COLO829 (cell line): Measurements from ENCODE around the gene METTL26.
A peak's percentile ranks its signal among the peaks of the same experiment; 100 is the strongest.

ENCODE experiments used
- DNase-seq: peaks from one replicate; pipeline ENCODE4 v3.0.0; 2012; ENCODE audit warnings: low spot score

The METTL26 gene

GRCh38 chr16:637081-638018 is 1.2 kb upstream of the METTL26 start:
- peak; percentile 99 for DNase-seq

DNA sequence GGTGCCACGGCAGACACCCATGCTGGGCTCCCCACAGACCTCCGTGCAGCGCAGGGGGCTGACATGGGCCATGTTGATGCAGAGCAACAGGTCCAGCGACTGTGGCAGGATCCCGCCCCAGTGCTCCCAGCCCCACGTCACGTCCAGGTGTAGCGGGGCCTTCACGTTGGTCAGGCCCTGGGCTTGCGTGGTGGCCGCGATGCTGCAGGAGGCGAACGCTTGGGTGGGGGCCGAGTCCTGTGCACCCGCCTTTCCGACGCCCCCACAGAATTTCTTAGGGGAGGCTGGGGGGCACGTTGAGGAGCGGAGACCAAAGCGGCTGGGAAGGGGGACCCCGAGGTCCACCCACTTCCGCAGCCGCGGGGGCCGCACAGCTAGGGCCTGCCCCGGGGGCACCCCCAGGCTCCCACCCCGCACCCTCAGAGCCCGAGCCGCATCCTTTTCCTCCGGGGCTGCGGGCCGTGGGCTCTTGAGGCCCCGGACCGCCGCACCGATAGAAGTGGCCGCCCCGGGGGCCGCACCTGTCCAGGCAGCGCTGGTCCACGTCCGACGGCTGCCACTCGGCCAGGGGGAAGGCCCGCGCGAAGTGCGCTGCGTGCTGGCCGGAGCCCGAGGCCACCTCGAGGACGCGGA is 416 bp downstream of the METTL26 start:
- DNase-seq: no peak

GRCh38 chr16:634996-635395 is 1.1 kb downstream of the METTL26 start:
- DNase-seq: no peak

DNA sequence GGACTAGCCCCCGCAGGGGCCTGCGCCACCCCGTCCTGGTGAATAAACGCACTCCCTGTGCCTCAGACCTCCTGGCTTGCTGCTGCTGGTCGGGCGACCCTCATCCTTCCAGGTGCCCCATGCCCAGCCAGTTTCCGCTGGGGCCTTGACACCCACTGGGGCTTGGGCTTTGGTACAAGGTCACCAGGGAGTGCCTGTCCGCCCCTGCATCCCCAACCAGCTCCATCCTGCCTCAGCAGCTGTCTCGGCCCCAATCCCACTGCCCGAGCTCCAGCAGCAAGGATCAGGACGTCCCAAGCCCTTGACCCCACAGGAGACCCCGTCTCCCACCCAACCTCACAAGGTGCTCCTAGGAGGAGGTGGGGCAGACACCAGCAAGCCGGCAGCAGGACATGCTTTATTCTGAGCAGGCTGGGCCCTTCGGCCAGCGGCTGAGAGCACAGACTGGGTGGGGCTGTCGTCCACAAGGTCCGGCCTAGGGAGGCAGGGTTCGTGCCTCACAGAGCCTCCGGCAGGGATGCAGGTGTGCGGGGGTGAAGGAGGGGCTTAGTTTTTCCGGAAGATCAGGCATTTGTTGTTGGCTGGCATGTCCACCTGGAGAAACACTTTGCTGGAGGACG is 1.9 kb downstream of the METTL26 start:
- DNase-seq: no peak

- no peak for DNase-seq
Measured at GRCh38 chr16:633336-634050, 2.6 kb downstream of the METTL26 start.

GRCh38 chr16:632486-633335 is 3.4 kb downstream of the METTL26 start:
- no peak for DNase-seq

DNA sequence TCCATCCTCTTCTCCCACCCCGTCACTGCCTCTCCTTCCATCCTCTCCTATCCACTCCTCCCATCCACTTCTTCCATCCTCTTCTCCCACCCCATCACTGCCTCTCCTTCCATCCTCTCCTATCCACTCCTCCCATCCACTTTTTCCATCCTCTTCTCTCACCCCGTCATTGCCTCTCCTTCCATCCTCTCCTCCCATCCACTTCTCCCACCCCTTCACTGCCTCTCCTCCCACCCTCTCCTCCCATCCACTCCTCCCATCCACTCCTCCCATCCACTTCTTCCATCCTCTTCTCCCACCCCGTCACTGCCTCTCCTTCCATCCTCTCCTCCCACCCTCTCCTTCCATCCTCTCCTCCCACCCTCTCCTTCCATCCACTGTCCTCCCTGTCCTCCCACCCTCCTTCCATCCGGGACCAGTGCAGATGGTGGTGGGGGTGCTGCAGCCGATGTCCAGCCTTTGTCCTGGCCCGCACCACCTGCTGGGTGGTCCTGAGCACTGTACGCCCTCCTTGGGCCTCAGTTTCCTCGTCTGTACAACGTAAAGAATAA is 4.2 kb downstream of the METTL26 start:
- DNase-seq: no peak

- DNase-seq: no peak
Measured at GRCh38 chr16:630815-631405, 5.2 kb downstream of the METTL26 start, which contains the start of gene WFIKKN1. Gene WFIKKN1 (plus strand): TSS chr16:630985. CDS start chr16:631254, 269 bp downstream.

GRCh38 chr16:630249-630814 is 5.8 kb downstream of the METTL26 start:
- DNase-seq: no peak

- DNase-seq: no peak
Measured at GRCh38 chr16:629833-630248, 6.3 kb downstream of the METTL26 start.

GRCh38 chr16:629185-629832 is 6.8 kb downstream of the METTL26 start:
- DNase-seq: no peak

GRCh38 chr16:628321-629061 is 7.6 kb downstream of the METTL26 start:
- no peak for DNase-seq

GRCh38 chr16:627454-628239 is 8.5 kb downstream of the METTL26 start:
- no peak for DNase-seq

DNA sequence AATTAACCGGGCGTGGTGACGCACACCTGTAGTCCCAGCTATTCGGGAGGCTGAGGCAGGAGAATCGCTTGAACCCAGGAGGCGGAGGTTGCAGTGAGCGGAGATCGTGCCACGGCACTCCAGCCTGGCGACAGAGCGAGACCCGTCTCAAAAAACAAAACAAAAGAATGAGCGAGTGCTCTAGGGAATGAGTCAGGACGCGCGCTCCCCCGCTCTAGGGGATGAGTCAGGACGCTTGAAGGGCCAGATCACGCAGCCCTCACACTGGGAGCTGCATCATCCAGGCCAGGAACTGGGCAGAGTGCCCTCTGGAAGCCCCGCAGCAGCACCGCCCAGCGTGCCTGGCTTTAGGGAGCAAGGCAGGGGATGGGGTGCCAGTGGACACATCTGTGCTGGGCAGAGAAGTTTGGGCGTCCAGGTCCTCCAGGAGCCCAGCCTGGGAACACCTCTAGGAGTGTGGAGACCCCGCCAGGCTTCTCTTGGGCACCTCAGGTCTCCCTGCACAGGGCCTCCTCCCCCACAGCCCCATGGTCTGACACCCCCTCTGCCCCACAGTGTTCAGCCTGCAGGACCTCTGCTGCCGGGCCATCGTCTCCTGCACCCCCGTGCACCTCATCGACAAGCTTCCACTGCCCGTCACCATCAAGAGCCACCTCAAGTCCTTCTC is 9.2 kb downstream of the METTL26 start:
- DNase-seq: peak; percentile 63

DNA sequence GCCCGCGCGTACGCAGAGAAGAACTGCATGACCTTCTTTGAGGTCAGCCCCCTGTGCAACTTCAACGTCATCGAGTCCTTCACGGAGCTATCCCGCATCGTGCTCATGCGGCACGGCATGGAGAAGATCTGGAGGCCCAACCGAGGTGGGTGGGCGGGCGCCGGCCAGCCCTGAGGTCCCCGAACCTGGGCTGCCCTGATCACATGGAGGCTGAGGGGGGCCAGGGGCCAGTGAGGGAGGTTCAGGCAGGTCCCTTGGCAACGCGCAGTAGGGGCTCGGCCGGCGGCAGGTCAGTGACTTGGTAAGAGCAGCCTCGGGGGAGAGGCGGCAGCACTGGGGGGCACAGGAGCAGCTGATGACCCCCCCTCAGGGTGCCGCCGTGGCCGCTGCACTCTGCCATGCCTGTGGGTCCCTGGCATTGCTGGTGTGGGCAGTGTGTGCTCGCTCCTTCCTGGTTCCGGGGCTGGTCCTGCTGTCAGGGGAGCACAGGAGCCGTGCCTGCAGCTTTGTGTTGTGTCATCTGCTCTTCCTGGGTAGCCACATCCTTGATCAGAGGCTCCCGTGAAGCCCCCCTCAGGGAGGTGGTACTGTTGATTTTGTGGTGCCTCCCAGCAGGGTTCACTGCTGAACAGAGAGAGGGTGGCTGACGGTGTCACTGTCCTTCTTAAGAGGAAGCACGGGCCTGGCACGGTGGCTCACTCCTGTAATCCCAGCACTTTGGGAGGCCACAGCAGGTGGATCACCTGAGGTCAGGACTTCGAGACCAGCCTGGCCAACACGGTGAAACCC is 9.9 kb downstream of the METTL26 start:
- no peak for DNase-seq

DNA sequence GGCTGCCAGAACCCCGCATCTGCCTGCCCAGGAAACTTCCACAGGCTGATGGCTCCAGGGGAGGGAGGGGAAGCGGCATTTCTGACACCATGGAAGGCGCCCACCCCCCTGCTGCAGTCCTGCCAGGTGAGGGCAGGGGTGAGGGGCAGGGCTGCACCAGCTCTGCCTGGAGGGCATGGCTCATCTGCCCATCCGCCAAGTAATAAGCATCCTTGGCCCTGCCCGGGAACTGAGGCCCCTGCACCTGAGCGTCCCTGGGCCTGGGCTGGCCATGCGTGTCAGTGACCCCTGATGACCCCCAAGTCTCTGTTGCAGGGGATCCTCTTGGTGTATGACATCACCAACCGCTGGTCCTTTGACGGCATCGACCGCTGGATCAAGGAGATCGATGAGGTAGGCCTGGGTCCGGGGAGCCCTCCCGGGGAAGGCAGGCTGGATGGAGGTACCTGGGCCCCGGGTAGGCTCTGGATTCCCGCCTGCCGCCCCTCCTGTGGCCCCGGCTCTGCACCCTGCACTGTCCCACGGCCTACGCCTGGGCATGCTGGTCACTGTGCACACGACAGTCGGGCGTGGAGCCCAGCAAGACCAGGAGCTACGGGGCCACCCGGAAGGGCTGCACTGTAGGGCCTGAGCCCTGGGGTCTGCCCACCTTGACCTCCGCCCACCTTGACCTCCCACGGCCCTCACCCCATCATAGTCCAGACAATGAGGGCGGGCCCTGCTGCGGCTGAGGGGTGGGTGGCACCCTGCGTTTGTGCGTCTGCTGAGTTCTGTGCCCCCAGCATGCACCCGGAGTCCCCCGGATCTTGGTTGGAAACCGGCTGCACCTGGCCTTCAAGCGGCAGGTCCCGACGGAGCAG is 10.8 kb downstream of the METTL26 start:
- DNase-seq: no peak
